ENCODE measurements around the gene MYBPC2.

The MYBPC2 gene

GRCh38 chr19:50475101-50475568 is 42.4 kb downstream of the MYBPC2 start:
- no peak overlapping the region for H2AFZ ChIP-seq (ENCODE audit: low read length)
- TF ChIP-seq EZH2 (IDR thresholded peaks at IDR 0.05; ENCODE audit: borderline replicate concordance, low read length) (no peak), CTCF (IDR thresholded peaks at IDR 0.05; ENCODE audit: low read length) (no peak)
- no peak overlapping the region for H3K4me2 ChIP-seq (ENCODE audit: low read length)
- H3K27ac ChIP-seq (ENCODE audit: low read depth, low read length, poor library complexity, severe bottlenecking): no peak overlapping the region
- no peaks in the 10 kb centered on the region for H3K79me2 ChIP-seq (ENCODE audit: insufficient read depth, low read length)
- H3K9ac ChIP-seq (ENCODE audit: low read length): no peak overlapping the region
- H3K27me3 ChIP-seq (ENCODE audit: insufficient read depth, low read length): no peaks in the 10 kb centered on the region
- H3K4me1 ChIP-seq (ENCODE audit: insufficient read depth, low read length, severe bottlenecking): peaks cover 11% of the 10 kb centered on the region
- H3K9me3 ChIP-seq (ENCODE audit: low read length): peaks cover 5% of the 10 kb centered on the region
- H4K20me1 ChIP-seq (ENCODE audit: insufficient read depth, low read length): no peaks in the 10 kb centered on the region
- no peak overlapping the region for H3K4me3 ChIP-seq (ENCODE audit: low read depth, low read length, poor library complexity, severe bottlenecking)
- no peaks in the 10 kb centered on the region for H3F3A ChIP-seq (ENCODE audit: insufficient read depth, low read length)
- peaks cover 26% of the 10 kb centered on the region for H3K36me3 ChIP-seq (ENCODE audit: insufficient read depth, low read length)
- H3K9me2 ChIP-seq (ENCODE audit: low read depth, low read length): no peaks in the 10 kb centered on the region

- no peaks in the 10 kb centered on the region for H3F3A ChIP-seq (ENCODE audit: insufficient read depth, low read length)
- H3K4me1 ChIP-seq (ENCODE audit: insufficient read depth, low read length, severe bottlenecking): peaks cover 11% of the 10 kb centered on the region
- peaks cover 33% of the 10 kb centered on the region for H3K36me3 ChIP-seq (ENCODE audit: insufficient read depth, low read length)
- no peak overlapping the region for H3K9ac ChIP-seq (ENCODE audit: low read length)
- H3K27ac ChIP-seq (ENCODE audit: low read depth, low read length, poor library complexity, severe bottlenecking): no peak overlapping the region
- no peaks in the 10 kb centered on the region for H4K20me1 ChIP-seq (ENCODE audit: insufficient read depth, low read length)
- no peak for TF ChIP-seq EZH2 (IDR thresholded peaks at IDR 0.05; ENCODE audit: borderline replicate concordance, low read length)
- no peak for TF ChIP-seq CTCF (IDR thresholded peaks at IDR 0.05; ENCODE audit: low read length)
- H2AFZ ChIP-seq (ENCODE audit: low read length): no peak overlapping the region
- H3K4me3 ChIP-seq (ENCODE audit: low read depth, low read length, poor library complexity, severe bottlenecking): no peak overlapping the region
- no peak overlapping the region for H3K4me2 ChIP-seq (ENCODE audit: low read length)
- H3K9me3 ChIP-seq (ENCODE audit: low read length): peaks cover 5% of the 10 kb centered on the region
- no peaks in the 10 kb centered on the region for H3K9me2 ChIP-seq (ENCODE audit: low read depth, low read length)
- H3K27me3 ChIP-seq (ENCODE audit: insufficient read depth, low read length): no peaks in the 10 kb centered on the region
- no peaks in the 10 kb centered on the region for H3K79me2 ChIP-seq (ENCODE audit: insufficient read depth, low read length)
Measured at GRCh38 chr19:50475736-50476223, 43.1 kb downstream of the MYBPC2 start.

- peaks cover 38% of the 10 kb centered on the region for H3K36me3 ChIP-seq (ENCODE audit: insufficient read depth, low read length)
- TF ChIP-seq EZH2 (IDR thresholded peaks at IDR 0.05; ENCODE audit: borderline replicate concordance, low read length): no peak
- no peak for TF ChIP-seq CTCF (IDR thresholded peaks at IDR 0.05; ENCODE audit: low read length)
- H3F3A ChIP-seq (ENCODE audit: insufficient read depth, low read length): no peaks in the 10 kb centered on the region
- no peaks in the 10 kb centered on the region for H3K9me2 ChIP-seq (ENCODE audit: low read depth, low read length)
- H3K9ac ChIP-seq (ENCODE audit: low read length): peak within 1 kb of the TSS; percentile 95
- peaks cover 11% of the 10 kb centered on the region for H3K4me1 ChIP-seq (ENCODE audit: insufficient read depth, low read length, severe bottlenecking)
- H3K27ac ChIP-seq (ENCODE audit: low read depth, low read length, poor library complexity, severe bottlenecking): peak within 1 kb of the TSS; percentile 70
- H2AFZ ChIP-seq (ENCODE audit: low read length): no peak within 1 kb of the TSS
- H3K4me3 ChIP-seq (ENCODE audit: low read depth, low read length, poor library complexity, severe bottlenecking): peak within 1 kb of the TSS; percentile 92
- no peaks in the 10 kb centered on the region for H4K20me1 ChIP-seq (ENCODE audit: insufficient read depth, low read length)
- H3K9me3 ChIP-seq (ENCODE audit: low read length): peaks cover 5% of the 10 kb centered on the region
- H3K79me2 ChIP-seq (ENCODE audit: insufficient read depth, low read length): no peaks in the 10 kb centered on the region
- H3K4me2 ChIP-seq (ENCODE audit: low read length): peak within 1 kb of the TSS; percentile 71
- H3K27me3 ChIP-seq (ENCODE audit: insufficient read depth, low read length): no peaks in the 10 kb centered on the region
Measured at GRCh38 chr19:50476224-50476906, 43.7 kb downstream of the MYBPC2 start, which contains the start of the genes EMC10 and GARIN5A. Gene EMC10 (plus strand): TSS chr19:50476507. CDS start chr19:50476545, 38 bp downstream. Gene GARIN5A (minus strand): TSS chr19:50476848. CDS start chr19:50476388, 460 bp downstream.

Data from OCI-LY1 (cell line).